NCI-H748 (cell line): Measurements from ENCODE around the gene GEMIN4.
"Not testable (repeated sequence)": the region's sequence is repeated elsewhere in the genome, so short reads cannot be mapped to it uniquely, and the experiment has no call there.

Source experiments
- DNase-seq: peaks from one replicate; lab custom pipeline; 2025; ENCODE audit not compliant: unreplicated experiment; lab: John Stamatoyannopoulos, UW

GEMIN4 gene

DNA sequence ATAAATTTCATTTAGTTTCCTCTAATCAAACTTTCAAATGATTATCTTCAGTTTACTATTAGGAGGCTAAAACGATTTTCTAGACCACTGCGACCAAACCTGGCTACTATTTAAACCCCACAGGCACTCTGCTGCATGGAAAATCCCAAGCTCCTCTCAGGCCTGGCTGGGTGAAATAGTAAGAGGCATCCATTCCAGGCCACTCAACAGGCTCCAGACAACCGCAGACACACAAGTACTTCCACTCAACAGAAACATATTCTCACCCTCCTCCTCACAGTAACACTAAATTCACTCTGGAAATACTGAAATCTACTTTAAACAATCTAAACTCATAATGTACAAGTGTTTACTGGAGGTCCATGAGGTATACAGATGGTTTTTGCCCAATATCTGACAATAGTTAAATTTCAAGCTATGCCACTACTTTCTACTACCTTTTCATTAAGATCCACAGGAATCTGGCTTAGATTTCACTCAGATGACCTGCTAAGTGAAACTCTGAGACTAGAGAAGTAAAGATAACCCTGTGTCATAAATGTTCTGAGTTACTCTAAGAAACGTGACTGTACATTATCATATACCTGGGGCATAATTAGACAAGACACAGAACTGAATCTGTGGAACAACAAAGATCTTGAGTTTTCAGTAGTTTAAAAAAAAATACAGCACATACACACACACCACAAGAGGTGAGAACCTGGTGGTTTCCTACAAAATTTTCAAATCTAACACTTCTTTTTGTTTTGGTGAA lies 47.8 kb downstream of the GEMIN4 start:
- DNase-seq = no peak

- DNase-seq = no peak
Measured at GRCh38 chr17:703081-703875, 48.8 kb downstream of the GEMIN4 start.

DNA sequence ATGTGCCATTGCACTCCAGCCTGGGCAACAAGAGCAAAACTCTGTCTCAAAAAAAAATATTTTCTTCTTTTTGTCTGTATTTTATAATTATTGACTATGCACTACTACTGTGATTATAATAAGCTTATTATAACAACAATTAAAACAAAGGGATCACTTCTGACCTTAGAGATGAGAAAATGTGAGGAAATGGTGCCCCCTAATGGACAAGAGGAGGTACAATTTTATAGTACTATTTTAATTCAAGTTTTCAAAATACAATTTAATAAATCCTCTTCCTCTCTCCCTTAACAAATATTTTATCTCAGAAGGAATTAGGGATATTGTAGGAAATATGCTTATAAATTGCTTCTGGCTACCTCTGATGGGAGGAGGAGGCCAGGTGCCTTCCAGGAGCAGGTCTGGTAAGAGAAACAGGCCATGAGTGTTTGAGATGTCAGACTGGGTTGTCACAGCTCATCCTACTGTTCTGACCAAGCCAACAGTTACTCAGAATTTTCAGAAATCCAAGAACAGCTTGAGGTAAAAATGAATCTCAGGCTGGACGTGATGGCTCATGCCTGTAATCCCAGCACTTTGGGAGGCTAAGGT lies 51.5 kb downstream of the GEMIN4 start:
- no peak for DNase-seq

- no peak for DNase-seq
Measured at GRCh38 chr17:699345-699744, 52.7 kb downstream of the GEMIN4 start.

GRCh38 chr17:698096-698495 lies 54.0 kb downstream of the GEMIN4 start:
- DNase-seq = not testable (repeated sequence)

GRCh38 chr17:697682-698081 lies 54.4 kb downstream of the GEMIN4 start:
- no peak for DNase-seq

- DNase-seq = no peak
Measured at GRCh38 chr17:696369-696768, 55.7 kb downstream of the GEMIN4 start.
